ENCODE measurements around the gene IGFBP4. TPM values are rescaled to one million over a fixed set of nuclear protein-coding genes. Genes with fewer than 3 reads are reported as not detected.

Gene IGFBP4
- total and polyA plus RNA-seq, 2 of the 13 experiments (the other 11 are each of a cell fraction or from before 2014, with no cell fraction given) = 4.1 to 49.0 TPM

- TF ChIP-seq ZBTB7B (CRISPR knock-in tag; IDR thresholded peaks at IDR 0.05) = peak; percentile 43; the same call in 1 of the 2 replicates
- TF ChIP-seq ZNF546 (CRISPR knock-in tag; conservative IDR thresholded peaks at IDR 0.05) = 0 out of 2 replicates have a peak, but pooled peaks have one; percentile 32
- no peak for TF ChIP-seq ATF5 (CRISPR knock-in tag; IDR thresholded peaks at IDR 0.05; ENCODE audit: low read depth)
- no peak for TF ChIP-seq FOXO4 (CRISPR knock-in tag; conservative IDR thresholded peaks at IDR 0.05)
- peak; percentile 66; the same call in 1 of the 2 replicates for TF ChIP-seq ZNF430 (CRISPR knock-in tag; IDR thresholded peaks at IDR 0.05)
- 0 out of 2 replicates have a peak, but pooled peaks have one; percentile 70 for TF ChIP-seq ZNF513 (CRISPR knock-in tag; conservative IDR thresholded peaks at IDR 0.05)
- no peak for TF ChIP-seq GLI4 (CRISPR knock-in tag; IDR thresholded peaks at IDR 0.05; ENCODE audit: borderline replicate concordance)
- TF ChIP-seq ELK4 (CRISPR knock-in tag; IDR thresholded peaks at IDR 0.05; ENCODE audit: borderline replicate concordance) = 0 out of 2 replicates have a peak, but pooled peaks have one; percentile 20
- TF ChIP-seq PRDM10 (CRISPR knock-in tag; IDR thresholded peaks at IDR 0.05; ENCODE audit: low read depth) = no peak
- TF ChIP-seq TBL1XR1 (IDR thresholded peaks at IDR 0.05; ENCODE audit: borderline replicate concordance, low read length, partially characterized antibody) = no peak
- TF ChIP-seq ATF7 (IDR thresholded peaks at IDR 0.05) = no peak
- TF ChIP-seq ATF7 (CRISPR knock-in tag; IDR thresholded peaks at IDR 0.05) = no peak
- no peak for TF ChIP-seq NCOA1 (CRISPR knock-in tag; IDR thresholded peaks at IDR 0.05)
- TF ChIP-seq JUND (CRISPR knock-in tag; IDR thresholded peaks at IDR 0.05) = no peak
- TF ChIP-seq KLF15 (CRISPR knock-in tag; IDR thresholded peaks at IDR 0.05; ENCODE audit: borderline replicate concordance) = peak; percentile 96; the same call in 1 of the 2 replicates
These were observed at the start of gene IGFBP4 (continued) for GRCh38 chr17:40443196-40443987.

All from HepG2 (cell line).